DMS53 treated with DMSO at 0.1 percent for 48 hours (cell line): ENCODE data around the gene P2RY6.
A peak's percentile ranks its signal among the peaks of the same experiment; 100 is the strongest.
"Not testable (repeated sequence)": the region's sequence is repeated elsewhere in the genome, so short reads cannot be mapped to it uniquely, and the experiment has no call there.

Experiments used
- DNase-seq: peaks from one replicate; lab custom pipeline; 2025; ENCODE audit not compliant: unreplicated experiment; lab: John Stamatoyannopoulos, UW

The P2RY6 gene

GRCh38 chr11:73259406-73260126 is 12.6 kb upstream of the P2RY6 start:
- no peak for DNase-seq

- DNase-seq: no peak
Measured at GRCh38 chr11:73260127-73260457, 12.0 kb upstream of the P2RY6 start.

- DNase-seq: no peak
Measured at GRCh38 chr11:73262851-73263495, 9.2 kb upstream of the P2RY6 start.

- no peak for DNase-seq
Measured at GRCh38 chr11:73263640-73264039, 8.5 kb upstream of the P2RY6 start.

- no peak for DNase-seq
Measured at GRCh38 chr11:73265278-73265810, 6.8 kb upstream of the P2RY6 start.

GRCh38 chr11:73265853-73266645 is 6.1 kb upstream of the P2RY6 start:
- no peak for DNase-seq

- DNase-seq: no peak
Measured at GRCh38 chr11:73266646-73267020, 5.5 kb upstream of the P2RY6 start.

GRCh38 chr11:73267122-73267846 is 4.9 kb upstream of the P2RY6 start:
- DNase-seq: no peak

- no peak for DNase-seq
Measured at GRCh38 chr11:73267906-73268540, 4.1 kb upstream of the P2RY6 start.

GRCh38 chr11:73268671-73269271 is 3.4 kb upstream of the P2RY6 start:
- DNase-seq: no peak

- DNase-seq: peak; percentile 45
Measured at GRCh38 chr11:73269459-73270015, 2.6 kb upstream of the P2RY6 start.

GRCh38 chr11:73270016-73270854 is 1.9 kb upstream of the P2RY6 start:
- no peak for DNase-seq

- DNase-seq: no peak
Measured at GRCh38 chr11:73270855-73271477, 1.2 kb upstream of the P2RY6 start.

- not testable (repeated sequence) for DNase-seq
Measured at GRCh38 chr11:73271478-73271865, 666 bp upstream of the P2RY6 start.

GRCh38 chr11:73272680-73273038 is 521 bp downstream of the P2RY6 start:
- DNase-seq: no peak

GRCh38 chr11:73273222-73273895 is 1.2 kb downstream of the P2RY6 start:
- no peak for DNase-seq

GRCh38 chr11:73274191-73274590 is 2.1 kb downstream of the P2RY6 start:
- DNase-seq: not testable (repeated sequence)

- DNase-seq: no peak
Measured at GRCh38 chr11:73274722-73275380, 2.7 kb downstream of the P2RY6 start.
